Stimulated activated CD4-positive, alpha-beta T cell treated with anti-CD3 and anti-CD28 coated beads, Interleukin-2, amount 100 ng/mL, for 48 hours (primary cell): ENCODE data around the gene SLC18A2.

Experiments
- DNase-seq, 2 donors: peaks; one replicate each; pipeline ENCODE4 v3.0.0-alpha.2; 2020

The SLC18A2 gene

GRCh38 chr10:117320050-117320665, 79.2 kb downstream of the SLC18A2 start:
- DNase-seq = no peak

GRCh38 chr10:117322260-117322659, 81.3 kb downstream of the SLC18A2 start:
- DNase-seq = no peak

DNA sequence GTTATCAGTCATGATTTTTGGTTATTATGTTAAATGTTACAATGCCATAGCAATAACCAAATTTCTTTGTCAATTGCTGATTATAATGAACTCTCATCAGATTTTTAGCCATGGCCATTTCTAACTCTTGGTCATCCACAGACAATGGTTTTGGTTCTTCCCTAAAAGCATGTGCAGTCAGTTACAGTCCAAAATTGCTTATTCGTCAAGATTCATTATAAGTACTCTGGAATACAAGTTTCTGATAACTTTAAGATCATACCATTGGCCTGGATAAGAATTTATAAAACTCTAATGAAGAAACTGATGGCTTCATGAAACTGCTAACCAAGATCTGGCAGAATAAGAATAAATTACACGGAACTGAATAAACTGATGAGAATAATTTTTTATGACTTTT, 83.5 kb downstream of the SLC18A2 start:
- no peak for DNase-seq

DNA sequence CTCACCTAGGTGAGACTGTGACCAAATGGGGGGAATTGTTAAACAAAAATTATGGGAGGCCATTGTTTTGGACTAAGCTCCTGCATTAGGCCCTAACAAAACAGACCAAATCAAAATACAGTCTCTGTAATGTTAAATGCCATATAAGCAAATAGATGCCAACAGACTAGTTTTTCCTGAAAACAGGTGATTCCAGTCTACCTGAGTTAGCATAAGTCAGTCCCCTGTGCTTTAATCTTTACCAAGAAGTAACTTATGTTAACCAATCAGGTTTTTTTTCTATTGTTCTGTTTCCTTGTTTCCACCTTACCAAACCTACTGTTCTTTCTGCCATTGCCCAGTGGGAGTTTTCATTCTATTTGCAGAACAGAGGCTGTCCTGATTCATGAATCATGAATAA, 86.3 kb downstream of the SLC18A2 start:
- no peak for DNase-seq
